Measurements from ENCODE around the gene FHOD3.

DNA sequence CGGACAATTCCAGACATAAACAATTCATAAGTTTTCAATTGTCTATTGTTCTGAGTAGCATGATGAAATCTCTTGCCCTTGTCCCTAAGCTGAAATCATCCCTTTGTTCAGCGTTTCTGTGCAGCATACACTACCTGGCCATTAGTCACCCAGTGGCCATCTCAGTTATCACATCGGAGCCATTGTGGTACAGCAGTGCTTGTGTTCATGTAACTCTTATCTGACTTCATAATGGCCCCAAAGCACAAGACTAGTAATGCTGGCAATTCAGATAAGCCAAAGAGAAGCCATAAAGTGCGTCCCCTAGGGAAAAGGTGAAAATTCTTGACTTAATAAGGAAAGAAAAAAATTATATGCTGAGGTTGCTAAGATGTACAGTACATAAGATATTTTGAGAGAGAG lies 127.2 kb downstream of the FHOD3 start:
- TF ChIP-seq, protein P1, sequence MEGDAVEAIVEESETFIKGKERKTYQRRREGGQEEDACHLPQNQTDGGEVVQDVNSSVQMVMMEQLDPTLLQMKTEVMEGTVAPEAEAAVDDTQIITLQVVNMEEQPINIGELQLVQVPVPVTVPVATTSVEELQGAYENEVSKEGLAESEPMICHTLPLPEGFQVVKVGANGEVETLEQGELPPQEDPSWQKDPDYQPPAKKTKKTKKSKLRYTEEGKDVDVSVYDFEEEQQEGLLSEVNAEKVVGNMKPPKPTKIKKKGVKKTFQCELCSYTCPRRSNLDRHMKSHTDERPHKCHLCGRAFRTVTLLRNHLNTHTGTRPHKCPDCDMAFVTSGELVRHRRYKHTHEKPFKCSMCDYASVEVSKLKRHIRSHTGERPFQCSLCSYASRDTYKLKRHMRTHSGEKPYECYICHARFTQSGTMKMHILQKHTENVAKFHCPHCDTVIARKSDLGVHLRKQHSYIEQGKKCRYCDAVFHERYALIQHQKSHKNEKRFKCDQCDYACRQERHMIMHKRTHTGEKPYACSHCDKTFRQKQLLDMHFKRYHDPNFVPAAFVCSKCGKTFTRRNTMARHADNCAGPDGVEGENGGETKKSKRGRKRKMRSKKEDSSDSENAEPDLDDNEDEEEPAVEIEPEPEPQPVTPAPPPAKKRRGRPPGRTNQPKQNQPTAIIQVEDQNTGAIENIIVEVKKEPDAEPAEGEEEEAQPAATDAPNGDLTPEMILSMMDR (IDR thresholded peaks at IDR 0.05), result no peak
- TF ChIP-seq POLR2A (IDR thresholded peaks at IDR 0.05), result no peak
- no peak for TF ChIP-seq POLR2AphosphoS5 (IDR thresholded peaks at IDR 0.05)
